SU-DHL-6 (cell line): ENCODE measurements around the gene SOCS1.

Experiments
- EZH2phosphoT487 ChIP-seq: fragments of 200-600 bp; sonication (generic), shearing (Covaris generic); conservative IDR thresholded peaks from 2 replicates; pipeline ENCODE4 v1.6.1; 2018; ENCODE audit warnings: mild to moderate bottlenecking, antibody characterized with exemption, low read length, moderate library complexity, mixed read lengths
- TF ChIP-seq, protein P1 (sequence below): fragments of 200-600 bp; sonication (generic); IDR thresholded peaks from one replicate; pipeline ENCODE4 v1.5.1; 2017; ENCODE audit warnings: antibody characterized with exemption, mild to moderate bottlenecking, low read length, moderate library complexity; ENCODE audit not compliant: insufficient read depth, poor library complexity, severe bottlenecking

DNA sequence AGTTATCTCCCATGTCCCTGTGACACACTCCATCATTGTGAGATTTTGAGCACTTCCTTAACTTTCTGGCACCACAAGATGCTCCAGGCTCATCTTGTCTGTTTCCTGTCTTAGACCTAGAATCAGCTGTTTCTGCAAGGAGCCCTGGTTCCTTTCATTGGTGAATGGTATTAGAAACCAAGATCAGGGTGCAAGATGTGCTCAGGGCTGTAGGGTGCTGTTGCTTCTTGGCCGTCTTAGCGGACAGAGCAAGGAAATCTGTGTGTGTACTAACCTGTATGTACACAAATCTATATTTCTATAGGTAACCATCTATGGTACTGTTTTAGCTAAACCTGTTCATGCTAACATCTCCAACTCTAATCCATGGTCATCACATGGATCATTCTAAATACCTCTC, 33.2 kb upstream of the SOCS1 start:
- TF ChIP-seq, protein P1, sequence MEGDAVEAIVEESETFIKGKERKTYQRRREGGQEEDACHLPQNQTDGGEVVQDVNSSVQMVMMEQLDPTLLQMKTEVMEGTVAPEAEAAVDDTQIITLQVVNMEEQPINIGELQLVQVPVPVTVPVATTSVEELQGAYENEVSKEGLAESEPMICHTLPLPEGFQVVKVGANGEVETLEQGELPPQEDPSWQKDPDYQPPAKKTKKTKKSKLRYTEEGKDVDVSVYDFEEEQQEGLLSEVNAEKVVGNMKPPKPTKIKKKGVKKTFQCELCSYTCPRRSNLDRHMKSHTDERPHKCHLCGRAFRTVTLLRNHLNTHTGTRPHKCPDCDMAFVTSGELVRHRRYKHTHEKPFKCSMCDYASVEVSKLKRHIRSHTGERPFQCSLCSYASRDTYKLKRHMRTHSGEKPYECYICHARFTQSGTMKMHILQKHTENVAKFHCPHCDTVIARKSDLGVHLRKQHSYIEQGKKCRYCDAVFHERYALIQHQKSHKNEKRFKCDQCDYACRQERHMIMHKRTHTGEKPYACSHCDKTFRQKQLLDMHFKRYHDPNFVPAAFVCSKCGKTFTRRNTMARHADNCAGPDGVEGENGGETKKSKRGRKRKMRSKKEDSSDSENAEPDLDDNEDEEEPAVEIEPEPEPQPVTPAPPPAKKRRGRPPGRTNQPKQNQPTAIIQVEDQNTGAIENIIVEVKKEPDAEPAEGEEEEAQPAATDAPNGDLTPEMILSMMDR, result no peak
- TF ChIP-seq EZH2phosphoT487, result no peak
